Stimulated activated CD4-positive, alpha-beta T cell treated with anti-CD3 and anti-CD28 coated beads, Interleukin-4, amount 100 ng/mL, for 24 hours (primary cell): ENCODE data around the gene CDHR3.
A peak's percentile ranks its signal among the peaks of the same experiment; 100 is the strongest.

Experiments used
- DNase-seq: peaks from one replicate; pipeline ENCODE4 v3.0.0-alpha.2; 2020

CDHR3 gene

GRCh38 chr7:106069471-106070200 lies 106.6 kb downstream of the CDHR3 start:
- no peak for DNase-seq

GRCh38 chr7:106070201-106070551 lies 107.1 kb downstream of the CDHR3 start:
- DNase-seq: no peak

- DNase-seq: no peak
These were observed 107.6 kb downstream of the CDHR3 start for GRCh38 chr7:106070567-106071254.

GRCh38 chr7:106071356-106071998 lies 108.4 kb downstream of the CDHR3 start:
- peak; percentile 36 for DNase-seq

GRCh38 chr7:106071999-106072714 lies 109.1 kb downstream of the CDHR3 start:
- no peak for DNase-seq

- no peak for DNase-seq
These were observed 109.6 kb downstream of the CDHR3 start for GRCh38 chr7:106072715-106073091.

- no peak for DNase-seq
These were observed 110.6 kb downstream of the CDHR3 start for GRCh38 chr7:106073701-106074100.

- DNase-seq: no peak
These were observed 111.2 kb downstream of the CDHR3 start for GRCh38 chr7:106074257-106074656.

- no peak for DNase-seq
These were observed 112.9 kb downstream of the CDHR3 start for GRCh38 chr7:106075937-106076336.

GRCh38 chr7:106076537-106076936 lies 113.5 kb downstream of the CDHR3 start:
- no peak for DNase-seq

GRCh38 chr7:106080300-106080987 lies 117.4 kb downstream of the CDHR3 start:
- no peak for DNase-seq

- no peak for DNase-seq
These were observed 119.2 kb downstream of the CDHR3 start for GRCh38 chr7:106082087-106082854.
